Measurements from ENCODE around the gene HOXD4.

HOXD4 gene

GRCh38 chr2:176157499-176158185 lies 6.3 kb downstream of the HOXD4 start:
- Histone ChIP-seq H3K36me3 (ENCODE audit: control insufficient read depth in 2 of 2, insufficient read depth in 1 of 2, low read length in 2 of 2) (peaks cover 0 to 26% of the 10 kb centered on the region in 2 experiments; a peak in 1 of 3 replicates), H3K4me3 (ENCODE audit: low read depth, low read length) (peak overlapping the region; percentile 48), H3K9me3 (ENCODE audit: control insufficient read depth, insufficient read depth, low read depth, low read length) (no peaks in the 10 kb centered on the region), H3K27ac (ENCODE audit: extremely low read depth, low read depth, low read length) (peak overlapping the region; percentile 98), H3K4me1 (ENCODE audit: control insufficient read depth, insufficient read depth, low read length) (peaks cover 15% of the 10 kb centered on the region)
- ChIA-PET CTCF (interaction anchor here (0.6 kb wide), 1 partner anchor 499 kb away, joined by 3 read pairs; no protein-coding TSS in a partner anchor), POLR2A (no interaction called here)
- TF ChIP-seq ZFHX2 (tag by site-specific recombination; conservative IDR thresholded peaks at IDR 0.05) (no peak), ZNF311 (tag by site-specific recombination; IDR thresholded peaks at IDR 0.05; ENCODE audit: borderline replicate concordance) (no peak), ZNF394 (tag by site-specific recombination; IDR thresholded peaks at IDR 0.05; ENCODE audit: borderline replicate concordance) (peak; percentile 19; the same call in 1 of the 2 replicates), ZNF639 (tag by site-specific recombination; IDR thresholded peaks at IDR 0.05) (peak; percentile 45; the same call in 1 of the 2 replicates), PRDM6 (tag by site-specific recombination; IDR thresholded peaks at IDR 0.05) (peak; percentile 80), KLF9 (tag by site-specific recombination; IDR thresholded peaks at IDR 0.05; ENCODE audit: low read depth) (peak; percentile 33; the same call in 1 of the 2 replicates), BCL11A (tag by site-specific recombination; IDR thresholded peaks at IDR 0.05; ENCODE audit: low read depth) (peak; percentile 59; the same call in 1 of the 2 replicates), ZNF335 (tag by site-specific recombination; conservative IDR thresholded peaks at IDR 0.05) (peak; percentile 62), ZNF518A (tag by site-specific recombination; conservative IDR thresholded peaks at IDR 0.05; ENCODE audit: low read depth) (0 out of 2 replicates have a peak, but pooled peaks have one; percentile 14), GFI1B (tag by site-specific recombination; IDR thresholded peaks at IDR 0.05) (0 out of 2 replicates have a peak, but pooled peaks have one; percentile 15), ZBTB17 (tag by site-specific recombination; IDR thresholded peaks at IDR 0.05) (peak; percentile 94), ZFP69B (tag by site-specific recombination; IDR thresholded peaks at IDR 0.05) (peak; percentile 71; the same call in 1 of the 2 replicates), ZBTB44 (tag by site-specific recombination; IDR thresholded peaks at IDR 0.05) (peak; percentile 37; the same call in 1 of the 2 replicates), ZNF843 (tag by site-specific recombination; IDR thresholded peaks at IDR 0.05) (peak; percentile 92), ZNF16 (tag by site-specific recombination; IDR thresholded peaks at IDR 0.05; ENCODE audit: low read depth) (peak; percentile 81), ZFP37 (tag by site-specific recombination; IDR thresholded peaks at IDR 0.05) (peak; percentile 43; the same call in 1 of the 2 replicates), ZIC2 (tag by site-specific recombination; IDR thresholded peaks at IDR 0.05) (no peak), ELK4 (IDR thresholded peaks at IDR 0.05; ENCODE audit: borderline replicate concordance, low read depth, low read length) (no peak), KLF17 (tag by site-specific recombination; IDR thresholded peaks at IDR 0.05) (peak; percentile 73; the same call in 1 of the 2 replicates), HIC1 (tag by site-specific recombination; IDR thresholded peaks at IDR 0.05) (peak; percentile 81), ZNF19 (tag by site-specific recombination; IDR thresholded peaks at IDR 0.05; ENCODE audit: low read depth) (no peak), ZBTB21 (tag by site-specific recombination; IDR thresholded peaks at IDR 0.05) (peak; percentile 79)
